Activated T-cell treated with anti-CD3 and anti-CD28 coated beads, Interleukin-2, amount 50 U/mL, for 4 hours (primary cell): ENCODE results near the gene SH2D5. TPM values are rescaled to one million over a fixed set of nuclear protein-coding genes. Genes with fewer than 3 reads are reported as not detected.
A peak's percentile ranks its signal among the peaks of the same experiment; 100 is the strongest.
"Not testable (repeated sequence)": the region's sequence is repeated elsewhere in the genome, so short reads cannot be mapped to it uniquely, and the experiment has no call there.

ENCODE experiments used
- ATAC-seq, 2 donors: fragments of 200-7000 bp; cut with Tn5 transposase; one replicate each; pipeline ENCODE4 v1.10.0; 2021
- DNase-seq: peaks from one replicate; pipeline ENCODE4 v3.0.0-alpha.2; 2020
- H3K27me3 Mint-ChIP-seq: one replicate; pipeline ENCODE4 v1.8.0; 2021; ENCODE audit warnings: low read depth, mixed read lengths
- H3K36me3 Mint-ChIP-seq: one replicate; pipeline ENCODE4 v1.8.0; 2022; ENCODE audit warnings: mixed read lengths; ENCODE audit not compliant: insufficient read depth
- H3K4me1 Mint-ChIP-seq: one replicate; pipeline ENCODE4 v1.8.0; 2021; ENCODE audit warnings: low read depth, mixed read lengths
- H3K4me3 Mint-ChIP-seq: one replicate; pipeline ENCODE4 v1.8.0; 2021; ENCODE audit warnings: mild to moderate bottlenecking, moderate library complexity, mixed read lengths
- H3K9me3 Mint-ChIP-seq: one replicate; pipeline ENCODE4 v1.8.0; 2021; ENCODE audit warnings: mixed read lengths
- total RNA-seq, 3 donors: library from RNA; stranded (reverse); gene quantifications; one replicate each; pipeline ENCODE4 v1.2.1, GENCODE V29; 2021

Gene SH2D5
- total RNA-seq, 3 donors from 2014 or later, result 1.0 to 2.1 (median 1.1) TPM

- DNase-seq, result no peak
- Mint-ChIP-seq H3K27me3 (peaks cover 9% of the 10 kb centered on the region), H3K4me3 (no peak overlapping the region)
Measured at GRCh38 chr1:20723537-20724363, 8.8 kb downstream of the SH2D5 start.

GRCh38 chr1:20723159-20723536 is 9.4 kb downstream of the SH2D5 start:
- Mint-ChIP-seq H3K9me3 (no peaks in the 10 kb centered on the region), H3K4me3 (no peak overlapping the region), H3K27me3 (peaks cover 4% of the 10 kb centered on the region), H3K4me1 (peaks cover 1% of the 10 kb centered on the region), H3K36me3 (no peaks in the 10 kb centered on the region)
- DNase-seq (no peak), ATAC-seq (no peak)

More at GRCh38 chr1:20723537-20724363, 8.8 kb downstream of the SH2D5 start:
- no peak for ATAC-seq
- no peaks in the 10 kb centered on the region for H3K4me1 Mint-ChIP-seq
- no peaks in the 10 kb centered on the region for H3K9me3 Mint-ChIP-seq
- H3K36me3 Mint-ChIP-seq, result no peaks in the 10 kb centered on the region

GRCh38 chr1:20721117-20722061 is 11.1 kb downstream of the SH2D5 start:
- Mint-ChIP-seq H3K4me1 (peaks cover 6% of the 10 kb centered on the region), H3K4me3 (no peak overlapping the region), H3K27me3 (peaks cover 10% of the 10 kb centered on the region), H3K36me3 (no peaks in the 10 kb centered on the region), H3K9me3 (no peaks in the 10 kb centered on the region)
- ATAC-seq (no peak), DNase-seq (no peak)

- no peaks in the 10 kb centered on the region for H3K9me3 Mint-ChIP-seq
- no peak overlapping the region for H3K4me3 Mint-ChIP-seq
- no peaks in the 10 kb centered on the region for H3K36me3 Mint-ChIP-seq
- DNase-seq (no peak), ATAC-seq (no peak)
- peaks cover 9% of the 10 kb centered on the region for H3K4me1 Mint-ChIP-seq
- peaks cover 16% of the 10 kb centered on the region for H3K27me3 Mint-ChIP-seq
Measured at GRCh38 chr1:20720631-20721091, 11.8 kb downstream of the SH2D5 start.

- peak; percentile 2 for DNase-seq
- no peak overlapping the region for H3K4me3 Mint-ChIP-seq
Measured at GRCh38 chr1:20719871-20720620, 12.5 kb downstream of the SH2D5 start.

GRCh38 chr1:20719261-20719660 is 13.2 kb downstream of the SH2D5 start:
- Mint-ChIP-seq H3K4me1 (peaks cover 9% of the 10 kb centered on the region), H3K36me3 (no peaks in the 10 kb centered on the region), H3K4me3 (no peak overlapping the region), H3K9me3 (no peaks in the 10 kb centered on the region), H3K27me3 (peaks cover 20% of the 10 kb centered on the region)
- ATAC-seq, result no peak
- no peak for DNase-seq

More at GRCh38 chr1:20719871-20720620, 12.5 kb downstream of the SH2D5 start:
- H3K4me1 Mint-ChIP-seq, result peaks cover 9% of the 10 kb centered on the region
- no peaks in the 10 kb centered on the region for H3K36me3 Mint-ChIP-seq
- ATAC-seq, result no peak
- H3K9me3 Mint-ChIP-seq, result no peaks in the 10 kb centered on the region
- H3K27me3 Mint-ChIP-seq, result peaks cover 18% of the 10 kb centered on the region

- Mint-ChIP-seq H3K27me3 (peaks cover 20% of the 10 kb centered on the region), H3K4me3 (peak overlapping the region; percentile 61)
- not testable (repeated sequence) for H3K9me3 Mint-ChIP-seq, ATAC-seq, DNase-seq, H3K4me1 Mint-ChIP-seq, H3K36me3 Mint-ChIP-seq
Measured at GRCh38 chr1:20718343-20718882, 14.1 kb downstream of the SH2D5 start.

GRCh38 chr1:20717452-20718342 is 14.8 kb downstream of the SH2D5 start, which contains the start of gene KIF17:
KIF17 (minus strand) TSS chr1:20718007; CDS start chr1:20717706, 301 bp downstream.
- Mint-ChIP-seq H3K4me1 (peaks cover 9% of the 10 kb centered on the region), H3K27me3 (peaks cover 20% of the 10 kb centered on the region), H3K4me3 (peak within 1 kb of the TSS; percentile 65), H3K36me3 (no peaks in the 10 kb centered on the region), H3K9me3 (no peaks in the 10 kb centered on the region)
- peak; percentile 84 for ATAC-seq
- peak; percentile 54 for DNase-seq

GRCh38 chr1:20716232-20716631 is 16.3 kb downstream of the SH2D5 start:
- DNase-seq (no peak), ATAC-seq (no peak)
- Mint-ChIP-seq H3K9me3 (no peaks in the 10 kb centered on the region), H3K4me1 (peaks cover 9% of the 10 kb centered on the region), H3K27me3 (peaks cover 20% of the 10 kb centered on the region), H3K36me3 (no peaks in the 10 kb centered on the region), H3K4me3 (peak overlapping the region; percentile 56)

GRCh38 chr1:20715406-20715805 is 17.1 kb downstream of the SH2D5 start:
- ATAC-seq, result no peak

GRCh38 chr1:20713440-20713839 is 19.1 kb downstream of the SH2D5 start:
- Mint-ChIP-seq H3K27me3 (peaks cover 26% of the 10 kb centered on the region), H3K36me3 (no peaks in the 10 kb centered on the region), H3K4me3 (no peak overlapping the region)

More at GRCh38 chr1:20715406-20715805, 17.1 kb downstream of the SH2D5 start:
- H3K4me1 Mint-ChIP-seq, result peaks cover 9% of the 10 kb centered on the region
- H3K4me3 Mint-ChIP-seq, result no peak overlapping the region
- no peak for DNase-seq
- H3K27me3 Mint-ChIP-seq, result peaks cover 20% of the 10 kb centered on the region
- H3K36me3 Mint-ChIP-seq, result no peaks in the 10 kb centered on the region
- no peaks in the 10 kb centered on the region for H3K9me3 Mint-ChIP-seq

GRCh38 chr1:20712215-20712577 is 20.3 kb downstream of the SH2D5 start:
- H3K4me1 Mint-ChIP-seq, result peaks cover 6% of the 10 kb centered on the region
- no peaks in the 10 kb centered on the region for H3K9me3 Mint-ChIP-seq
- ATAC-seq, result no peak
- no peaks in the 10 kb centered on the region for H3K36me3 Mint-ChIP-seq
- no peak overlapping the region for H3K4me3 Mint-ChIP-seq
- peaks cover 26% of the 10 kb centered on the region for H3K27me3 Mint-ChIP-seq
- DNase-seq, result no peak

More at GRCh38 chr1:20713440-20713839, 19.1 kb downstream of the SH2D5 start:
- Mint-ChIP-seq H3K4me1 (peaks cover 9% of the 10 kb centered on the region), H3K9me3 (no peaks in the 10 kb centered on the region)
- no peak for DNase-seq
- no peak for ATAC-seq
